ENCODE data around the gene ANXA1. TPM values are rescaled to one million over a fixed set of nuclear protein-coding genes. Genes with fewer than 3 reads are reported as not detected.

Gene ANXA1, protein sequence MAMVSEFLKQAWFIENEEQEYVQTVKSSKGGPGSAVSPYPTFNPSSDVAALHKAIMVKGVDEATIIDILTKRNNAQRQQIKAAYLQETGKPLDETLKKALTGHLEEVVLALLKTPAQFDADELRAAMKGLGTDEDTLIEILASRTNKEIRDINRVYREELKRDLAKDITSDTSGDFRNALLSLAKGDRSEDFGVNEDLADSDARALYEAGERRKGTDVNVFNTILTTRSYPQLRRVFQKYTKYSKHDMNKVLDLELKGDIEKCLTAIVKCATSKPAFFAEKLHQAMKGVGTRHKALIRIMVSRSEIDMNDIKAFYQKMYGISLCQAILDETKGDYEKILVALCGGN
- total RNA-seq = 100 to 1,000 TPM in 3 of 7 donors, 10 to 100 TPM in 4; 67.5 to 472 (median 93.5) TPM
- polyA plus RNA-seq = 100 to 1,000 TPM; 118 to 141 TPM
- long read RNA-seq, donor 1, transcript ANXA1-202 (12 exons, 2,209 nt) = minor isoform, 6 of 698 reads
- long read RNA-seq, donor 1, transcript ANXA1-201 (13 exons, 1,509 nt) = major isoform, 655 of 698 reads
- long read RNA-seq, donor 1, partial matches to known transcripts = 5 of 698 reads
- long read RNA-seq, donor 1, other reads (novel, unspliced or antisense) = 32 of 698 reads
- long read RNA-seq, donor 2, transcript ANXA1-201 (13 exons, 1,509 nt) = major isoform, 15 of 17 reads
- long read RNA-seq, donor 2, partial matches to known transcripts = 0 of 17 reads
- long read RNA-seq, donor 2, other reads (novel, unspliced or antisense) = 0 of 17 reads
- long read RNA-seq, donor 3, transcript ANXA1-201 (13 exons, 1,509 nt) = major isoform, 89 of 101 reads
- long read RNA-seq, donor 3, partial matches to known transcripts = 2 of 101 reads
- long read RNA-seq, donor 3, other reads (novel, unspliced or antisense) = 10 of 101 reads

DNA sequence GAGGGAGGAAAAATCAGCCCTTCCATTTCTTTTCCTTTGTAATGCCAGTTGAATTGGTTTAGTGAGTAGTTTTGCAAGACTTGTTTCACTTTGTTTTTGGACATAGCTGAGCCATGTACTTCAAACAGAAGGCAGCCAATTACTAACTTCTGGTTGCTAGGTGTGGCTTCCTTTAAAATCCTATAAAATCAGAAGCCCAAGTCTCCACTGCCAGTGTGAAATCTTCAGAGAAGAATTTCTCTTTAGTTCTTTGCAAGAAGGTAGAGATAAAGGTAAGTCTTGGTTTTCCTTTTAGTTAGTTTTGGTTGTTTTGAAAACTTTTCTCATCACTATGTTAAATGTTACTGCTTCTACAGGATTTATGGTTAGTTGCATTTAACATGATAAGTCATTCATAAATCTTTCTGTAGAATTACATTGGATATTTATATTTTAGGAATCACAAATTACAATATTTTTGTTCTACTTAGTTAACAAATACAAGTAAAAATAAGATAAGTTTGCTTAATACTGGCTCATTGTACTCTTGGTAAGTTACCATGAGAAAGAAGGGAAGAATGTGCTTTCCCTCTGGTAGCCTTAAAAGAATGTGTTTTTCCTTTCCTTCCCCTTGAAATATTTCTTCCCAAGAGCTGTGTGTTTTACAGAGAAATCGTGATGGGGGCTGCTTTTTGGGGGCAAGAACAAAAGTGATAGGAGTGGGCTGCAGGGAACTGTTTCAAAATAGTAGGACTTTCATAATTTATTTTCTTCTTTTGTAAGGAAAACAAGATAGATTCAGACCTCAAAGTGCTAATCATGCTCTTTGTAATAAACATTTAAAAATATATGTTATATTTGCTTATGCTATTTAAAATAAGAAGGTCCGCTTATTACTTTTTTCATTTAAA is at the start of gene ANXA1:
ANXA1 (plus strand) TSS at position 213 of the 890 bp plus-strand sequence. CDS start 6,671 bp downstream, outside the sequence.
- peak within 1 kb of the TSS; percentile 38 for H3K4me3 ChIP-seq
- no peaks in the 10 kb centered on the region for H3K27me3 ChIP-seq
- intact Hi-C loops (cut with DNase I) = no loop called here
- DNase-seq = no peak
- H3K9me3 ChIP-seq = no peaks in the 10 kb centered on the region
- 4 to 11% (median 6%) methylated on average over 2 of the region's 2 CpGs for WGBS, 3 donors
- H3K27ac ChIP-seq = peak within 1 kb of the TSS in 1 of 2 donors; percentile 52
- H3K36me3 ChIP-seq = no peaks in the 10 kb centered on the region
- peaks cover 3% of the 10 kb centered on the region for H3K4me1 ChIP-seq (ENCODE audit: insufficient read depth)
- no peak for TF ChIP-seq EP300 (IDR thresholded peaks at IDR 0.05)
- TF ChIP-seq, protein P1, sequence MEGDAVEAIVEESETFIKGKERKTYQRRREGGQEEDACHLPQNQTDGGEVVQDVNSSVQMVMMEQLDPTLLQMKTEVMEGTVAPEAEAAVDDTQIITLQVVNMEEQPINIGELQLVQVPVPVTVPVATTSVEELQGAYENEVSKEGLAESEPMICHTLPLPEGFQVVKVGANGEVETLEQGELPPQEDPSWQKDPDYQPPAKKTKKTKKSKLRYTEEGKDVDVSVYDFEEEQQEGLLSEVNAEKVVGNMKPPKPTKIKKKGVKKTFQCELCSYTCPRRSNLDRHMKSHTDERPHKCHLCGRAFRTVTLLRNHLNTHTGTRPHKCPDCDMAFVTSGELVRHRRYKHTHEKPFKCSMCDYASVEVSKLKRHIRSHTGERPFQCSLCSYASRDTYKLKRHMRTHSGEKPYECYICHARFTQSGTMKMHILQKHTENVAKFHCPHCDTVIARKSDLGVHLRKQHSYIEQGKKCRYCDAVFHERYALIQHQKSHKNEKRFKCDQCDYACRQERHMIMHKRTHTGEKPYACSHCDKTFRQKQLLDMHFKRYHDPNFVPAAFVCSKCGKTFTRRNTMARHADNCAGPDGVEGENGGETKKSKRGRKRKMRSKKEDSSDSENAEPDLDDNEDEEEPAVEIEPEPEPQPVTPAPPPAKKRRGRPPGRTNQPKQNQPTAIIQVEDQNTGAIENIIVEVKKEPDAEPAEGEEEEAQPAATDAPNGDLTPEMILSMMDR (IDR thresholded peaks at IDR 0.05) = no peak
- peak; percentile 68 for TF ChIP-seq POLR2A (IDR thresholded peaks at IDR 0.05)

DNA sequence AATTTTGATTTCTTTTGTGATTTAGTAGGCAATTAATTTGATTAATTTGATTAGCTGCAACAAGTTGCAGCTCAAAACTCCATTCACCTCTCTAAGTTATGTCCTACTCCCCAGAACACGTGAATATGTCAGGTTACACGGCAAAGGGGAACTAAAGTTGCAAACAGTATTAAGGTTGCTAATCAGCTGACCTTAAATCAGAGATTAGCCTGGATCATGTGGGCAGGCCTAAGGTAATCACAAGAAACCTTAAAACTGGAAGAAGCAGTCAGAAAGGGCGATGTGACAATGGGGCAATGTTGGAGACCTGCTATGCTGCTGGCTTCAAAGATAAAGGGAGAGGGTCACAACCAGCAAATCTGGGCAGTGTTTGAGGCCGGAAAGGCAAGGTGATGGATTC is 47.3 kb upstream of the ANXA1 start:
- intact Hi-C loops (cut with DNase I) = no loop called here
- TF ChIP-seq EP300 (IDR thresholded peaks at IDR 0.05) = no peak
- no peak for TF ChIP-seq POLR2A (IDR thresholded peaks at IDR 0.05)
- TF ChIP-seq, protein P1 (IDR thresholded peaks at IDR 0.05) = no peak
- no peaks in the 10 kb centered on the region for H3K27me3 ChIP-seq

DNA sequence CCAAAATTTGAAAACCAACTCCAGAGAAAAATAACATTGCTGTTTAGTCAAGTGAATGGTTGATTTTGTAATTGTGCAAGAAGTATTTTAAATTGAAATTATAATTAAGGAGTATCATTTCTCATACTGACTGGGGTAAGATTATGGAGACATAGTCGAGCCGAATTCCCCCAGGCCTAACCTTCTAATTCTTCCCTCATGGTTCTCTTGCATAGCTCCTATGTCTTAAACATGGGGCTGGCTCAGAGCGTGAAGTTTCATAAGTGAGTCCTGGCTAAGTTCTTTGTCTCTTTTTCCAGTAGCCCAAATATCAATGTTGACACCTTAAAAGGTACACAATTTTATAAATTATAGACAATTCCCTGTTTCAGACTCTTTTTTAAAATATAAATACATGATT is 46.7 kb upstream of the ANXA1 start:
- 95 to 96% (median 95%) methylated on average over 3 of the region's 3 CpGs for WGBS, 3 donors
- DNase-seq = no peak
- no peaks in the 10 kb centered on the region for H3K9me3 ChIP-seq
- TF ChIP-seq EP300 (IDR thresholded peaks at IDR 0.05) = no peak
- TF ChIP-seq POLR2A (IDR thresholded peaks at IDR 0.05) = no peak
- TF ChIP-seq, protein P1 (IDR thresholded peaks at IDR 0.05) = no peak
- H3K27me3 ChIP-seq = no peaks in the 10 kb centered on the region
- H3K36me3 ChIP-seq = no peaks in the 10 kb centered on the region
- H3K4me1 ChIP-seq (ENCODE audit: insufficient read depth) = no peaks in the 10 kb centered on the region
- intact Hi-C loops (cut with DNase I) = loop anchor here in 1 of 4 donors (5.0 kb wide), 1 partner anchor 77 kb away; no protein-coding TSS in a partner anchor
- no peak overlapping the region for H3K4me3 ChIP-seq
- no peak overlapping the region for H3K27ac ChIP-seq

More for the DNA sequence above, 47.3 kb upstream of the ANXA1 start:
- no peak overlapping the region for H3K4me3 ChIP-seq
- no peaks in the 10 kb centered on the region for H3K4me1 ChIP-seq (ENCODE audit: insufficient read depth)
- WGBS, 3 donors = 94 to 96% (median 95%) methylated on average over 4 of the region's 4 CpGs
- no peaks in the 10 kb centered on the region for H3K36me3 ChIP-seq
- H3K9me3 ChIP-seq = no peaks in the 10 kb centered on the region
- no peak overlapping the region for H3K27ac ChIP-seq
- no peak for DNase-seq
